H1 (cell line): ENCODE results near the gene EXOC2. TPM values are rescaled to one million over a fixed set of nuclear protein-coding genes. Genes with fewer than 3 reads are reported as not detected.

ENCODE experiments used
- CTCF ChIA-PET: fragments of 300-600 bp; sonication (Branson Sonifier 250); formaldehyde crosslinking; loops from one replicate; lab custom pipeline; 2021; ENCODE audit not compliant: partially characterized antibody; lab: Charles Lee
- POLR2A ChIA-PET: fragments of 300-600 bp; sonication (Branson Sonifier 250); formaldehyde crosslinking; loops from one replicate; lab custom pipeline; 2021; ENCODE audit warnings: inconsistent platforms; ENCODE audit not compliant: partially characterized antibody; lab: Charles Lee
- DNase-seq, 2 experiments: peaks; one replicate each; pipeline versions ENCODE4 v3.0.0 to v3.0.0-alpha.2; 2010 to 2022; ENCODE audit warnings: low spot score in 2 of 2, low read depth in 1 of 2, mixed read lengths in 1 of 2
- FAIRE-seq: peaks from 2 replicates; lab custom pipeline; 2011; peaks lifted over from hg19 to GRCh38; lab: Jason Lieb, UNC
- H2AFZ ChIP-seq: 2 replicates; pipeline ENCODE4 v1.8.1; 2012; ENCODE audit warnings: low read length, inconsistent platforms
- H2AK5ac ChIP-seq: 2 replicates; pipeline ENCODE4 v1.6.1; 2013; ENCODE audit warnings: low read depth, low read length
- H2BK120ac ChIP-seq: replicated peaks from 2 replicates; pipeline ENCODE3; 2013; ENCODE audit warnings: low read depth, low read length, inconsistent platforms
- H2BK12ac ChIP-seq: 2 replicates; pipeline ENCODE4 v1.6.1; 2013; ENCODE audit warnings: low read depth, low read length
- H2BK15ac ChIP-seq: 2 replicates; pipeline ENCODE4 v1.6.1; 2013; ENCODE audit warnings: low read length
- H2BK20ac ChIP-seq: 2 replicates; pipeline ENCODE4 v1.6.1; 2013; ENCODE audit warnings: low read length
- H2BK5ac ChIP-seq: 2 replicates; pipeline ENCODE4 v1.6.1; 2013; ENCODE audit warnings: low read depth, low read length
- H3K14ac ChIP-seq: 2 replicates; pipeline ENCODE4 v1.6.1; 2013; ENCODE audit warnings: inconsistent platforms; ENCODE audit not compliant: insufficient read length
- H3K18ac ChIP-seq: 2 replicates; pipeline ENCODE4 v1.6.1; 2013; ENCODE audit warnings: low read length; ENCODE audit errors: extremely low read depth
- H3K23ac ChIP-seq: 2 replicates; pipeline ENCODE4 v1.6.1; 2013; ENCODE audit warnings: inconsistent platforms; ENCODE audit not compliant: insufficient read length
- H3K23me2 ChIP-seq: 2 replicates; pipeline ENCODE4 v1.6.1; 2013; ENCODE audit warnings: low read depth, low read length
- H3K27ac ChIP-seq: 2 replicates; pipeline ENCODE4 v1.6.1; 2011; ENCODE audit warnings: low read depth, low read length, inconsistent platforms
- H3K27me3 ChIP-seq, 4 experiments: replicated peaks in 1 of 4; 1 replicate in 1 of 4; 2 replicates in 3 of 4; pipeline versions ENCODE4 v1.6.1 to v1.8.1; 2011 to 2013; ENCODE audit warnings: low read length in 3 of 4, mild to moderate bottlenecking in 3 of 4, inconsistent platforms in 2 of 4, mixed read lengths in 2 of 4, moderate library complexity in 1 of 4; ENCODE audit not compliant: control insufficient read depth in 3 of 4, insufficient read depth in 3 of 4; ENCODE audit errors: extremely low read depth in 1 of 4
- H3K36me3 ChIP-seq, 4 experiments: 2 replicates each; pipeline versions ENCODE4 v1.6.1 to v1.8.1; 2011 to 2013; ENCODE audit warnings: mild to moderate bottlenecking in 4 of 4, low read length in 3 of 4, moderate library complexity in 2 of 4, control low read depth in 1 of 4, inconsistent platforms in 1 of 4; ENCODE audit not compliant: insufficient read depth in 4 of 4, control insufficient read depth in 2 of 4
- H3K4ac ChIP-seq: replicated peaks from 2 replicates; pipeline ENCODE3; 2013; ENCODE audit warnings: low read length, low read depth, mixed read lengths, inconsistent platforms; ENCODE audit not compliant: insufficient read length
- H3K4me1 ChIP-seq, 4 experiments: replicated peaks in 1 of 4; 1 replicate in 1 of 4; 2 replicates in 3 of 4; pipeline versions ENCODE4 v1.6.1 to v1.8.1; 2011 to 2013; ENCODE audit warnings: low read length in 3 of 4, inconsistent platforms in 2 of 4, mixed read lengths in 1 of 4; ENCODE audit not compliant: insufficient read depth in 4 of 4, control insufficient read depth in 3 of 4
- H3K4me2 ChIP-seq, 2 experiments: 2 replicates each; pipeline versions ENCODE4 v1.6.1 to v1.8.1; 2011 to 2013; ENCODE audit warnings: low read depth in 2 of 2, low read length in 2 of 2, control low read depth in 1 of 2, inconsistent platforms in 1 of 2, mild to moderate bottlenecking in 1 of 2; ENCODE audit not compliant: insufficient read depth in 1 of 2
- H3K4me3 ChIP-seq, 4 experiments: fragments of 200-600, 300-600 bp in 1 of 4; sonication (generic), shearing (Covaris generic), sonication (Bioruptor Twin) in 1 of 4; 2 replicates each; pipeline versions ENCODE4 v1.5.1 to v1.8.1; 2011 to 2016; ENCODE audit warnings: low read length in 4 of 4, low read depth in 3 of 4, control low read depth in 2 of 4, inconsistent platforms in 2 of 4, mild to moderate bottlenecking in 2 of 4, mixed read lengths in 1 of 4, moderate library complexity in 1 of 4; ENCODE audit not compliant: insufficient read depth in 2 of 4; ENCODE audit errors: extremely low read depth in 1 of 4
- H3K56ac ChIP-seq: replicated peaks from 2 replicates; pipeline ENCODE3; 2013; ENCODE audit warnings: low read depth, mild to moderate bottlenecking, mixed read lengths, low read length, inconsistent platforms; ENCODE audit not compliant: insufficient read length
- H3K79me1 ChIP-seq: 2 replicates; pipeline ENCODE4 v1.6.1; 2013; ENCODE audit warnings: low read depth, low read length, control low read depth
- H3K79me2 ChIP-seq, 2 experiments: 2 replicates each; pipeline versions ENCODE4 v1.6.1 to v1.8.1; 2012 to 2013; ENCODE audit warnings: low read length in 2 of 2, mild to moderate bottlenecking in 2 of 2, inconsistent platforms in 1 of 2; ENCODE audit not compliant: insufficient read depth in 2 of 2, control insufficient read depth in 1 of 2
- H3K9ac ChIP-seq, 4 experiments: replicated peaks in 1 of 4; 1 replicate in 1 of 4; 2 replicates in 3 of 4; pipeline versions ENCODE4 v1.6.1 to v1.8.1; 2011 to 2013; ENCODE audit warnings: low read depth in 3 of 4, low read length in 3 of 4, control low read depth in 2 of 4, mild to moderate bottlenecking in 2 of 4, moderate library complexity in 2 of 4, inconsistent platforms in 1 of 4; ENCODE audit errors: extremely low read depth in 1 of 4
- H3K9me3 ChIP-seq, 2 experiments: 2 replicates each; pipeline versions ENCODE4 v1.6.1 to v1.8.1; 2012 to 2013; ENCODE audit warnings: mild to moderate bottlenecking in 2 of 2, moderate library complexity in 2 of 2, control low read depth in 1 of 2, inconsistent platforms in 1 of 2, low read depth in 1 of 2, low read length in 1 of 2, mixed read lengths in 1 of 2; ENCODE audit not compliant: insufficient read depth in 2 of 2
- H4K20me1 ChIP-seq, 2 experiments: replicated peaks in 1 of 2; 2 replicates each; pipeline versions ENCODE3 to v1.8.1; 2011 to 2013; ENCODE audit warnings: inconsistent platforms in 2 of 2, low read length in 2 of 2, mild to moderate bottlenecking in 1 of 2; ENCODE audit not compliant: insufficient read depth in 2 of 2, control insufficient read depth in 1 of 2
- H4K5ac ChIP-seq: 2 replicates; pipeline ENCODE4 v1.6.1; 2013; ENCODE audit warnings: low read length, low read depth, mixed read lengths, inconsistent platforms; ENCODE audit not compliant: insufficient read length
- H4K8ac ChIP-seq: 2 replicates; pipeline ENCODE4 v1.8.0; 2013; ENCODE audit warnings: mild to moderate bottlenecking, moderate library complexity, low read length, inconsistent platforms; ENCODE audit not compliant: insufficient read depth; ENCODE audit errors: extremely low read depth
- H4K91ac ChIP-seq: replicated peaks from 2 replicates; pipeline ENCODE3; 2013; ENCODE audit warnings: low read length, mixed read lengths, inconsistent platforms; ENCODE audit not compliant: insufficient read length
- ATF2 ChIP-seq: IDR thresholded peaks from 2 replicates; pipeline ENCODE4 v1.6.1; 2012; ENCODE audit warnings: low read length, inconsistent platforms
- BACH1 ChIP-seq: IDR thresholded peaks from 2 replicates; pipeline ENCODE4 v1.6.1; 2012; ENCODE audit warnings: low read length, improper control_type of control experiment
- CBX5 ChIP-seq: fragments of 300-800, 300-1000 bp; sonication (generic); IDR thresholded peaks from 2 replicates; pipeline ENCODE4 v1.7.1; 2016; ENCODE audit warnings: antibody characterized with exemption, low read length, low read depth
- E2F6 ChIP-seq: IDR thresholded peaks from 2 replicates; pipeline ENCODE4 v1.6.1; 2012; ENCODE audit warnings: inconsistent platforms
- POLR2AphosphoS5 ChIP-seq: IDR thresholded peaks from 2 replicates; pipeline ENCODE4 v1.6.1; 2011; ENCODE audit warnings: low read depth, low read length
- SIRT6 ChIP-seq: IDR thresholded peaks from one replicate; pipeline ENCODE4 v1.7.1; 2012; ENCODE audit warnings: low read length, inconsistent platforms
- TAF7 ChIP-seq: optimal IDR thresholded peaks from 2 replicates; pipeline ENCODE3; 2011; ENCODE audit warnings: low read depth, mild to moderate bottlenecking, inconsistent platforms, low read length, moderate library complexity, borderline replicate concordance
- TCF12 ChIP-seq: IDR thresholded peaks from 2 replicates; pipeline ENCODE4 v1.6.1; 2011; ENCODE audit warnings: low read depth, mild to moderate bottlenecking, low read length
- YY1 ChIP-seq: IDR thresholded peaks from 2 replicates; pipeline ENCODE4 v1.6.1; 2011; ENCODE audit warnings: low read depth, mild to moderate bottlenecking, low read length
- WGBS, 2 experiments: shearing (Covaris generic) in 1 of 2; methylation state at CpG; one replicate each; pipeline versions ENCODE4 v1.1.6 to v1.1.7; 2013 to 2015; ENCODE audit warnings: low lambda C conversion rate in 2 of 2, mixed read lengths in 2 of 2, inconsistent platforms in 1 of 2, low coverage in 1 of 2, missing lambda C conversion rate in 1 of 2; ENCODE audit not compliant: insufficient replicate concordance in 2 of 2, insufficient coverage in 1 of 2, insufficient read length in 1 of 2; ENCODE audit errors: extremely low coverage in 1 of 2, missing lambda C conversion rate in 1 of 2; 5-methylcytosine and 5-hydroxymethylcytosine counted together
- polyA plus RNA-seq, 7 experiments: library from polyadenylated mRNA; depleted of rRNA in 3 of 7; stranded (reverse) in 5 of 7; unstranded in 2 of 7; fragments of >200 nt in 5 of 7; fragments of 200-250 nt in 2 of 7; gene quantifications; 1 replicate in 5 of 7; 2 replicates in 1 of 7; 4 replicates in 1 of 7; pipeline versions ENCODE4 v1.2.1 to v1.2.3, GENCODE V29; 2011 to 2013; ENCODE audit warnings: missing spikeins in 2 of 7, mixed read lengths in 2 of 7
- total RNA-seq: library from RNA; stranded (reverse); fragmentation: NEBNext Ultra II Directional; extraction: Animal tissue kit (Norgen Biotek cat#: 25700); gene quantifications from 2 replicates; pipeline ENCODE4 v1.2.1, GENCODE V29; 2021

The EXOC2 gene
- total and polyA plus RNA-seq, 2 of the 8 experiments (the other 6 are each of a cell fraction or from before 2014, with no cell fraction given), result 25.5 to 44.4 TPM

- no peak overlapping the region for H3K27ac ChIP-seq
- H3K79me2 ChIP-seq, result no peaks in the 10 kb centered on the region
- no peak overlapping the region for H3K14ac ChIP-seq
- no peak overlapping the region for H3K56ac ChIP-seq
- H3K9ac ChIP-seq, result no peak overlapping the region
- H3K4me1 ChIP-seq, result no peaks in the 10 kb centered on the region
- no peak overlapping the region for H3K4ac ChIP-seq
- H2BK15ac ChIP-seq, result no peak overlapping the region
- no peak overlapping the region for H2BK5ac ChIP-seq
- WGBS, 2 experiments, result 98% methylated on average over 4 of the region's 4 CpGs; no CpG with 5 or more reads in 1 of the 2 experiments
- H4K20me1 ChIP-seq, result peaks cover 0 to 6% of the 10 kb centered on the region in 2 experiments
- H4K8ac ChIP-seq, result no peak overlapping the region
- H2BK120ac ChIP-seq, result no peak overlapping the region
- H3K4me3 ChIP-seq, result no peak overlapping the region
- no peak overlapping the region for H2BK12ac ChIP-seq
- no peak overlapping the region for H4K5ac ChIP-seq
- H3K23ac ChIP-seq, result no peak overlapping the region
- DNase-seq (no peak), FAIRE-seq (no peak)
- ChIA-PET CTCF (interaction anchor here (1.7 kb wide), 1 partner anchor 17 kb away, joined by 5 read pairs; no protein-coding TSS in a partner anchor), POLR2A (no interaction called here)
- H3K79me1 ChIP-seq, result no peaks in the 10 kb centered on the region
- no peaks in the 10 kb centered on the region for H3K23me2 ChIP-seq
- no peak overlapping the region for H2BK20ac ChIP-seq
- H2AFZ ChIP-seq, result no peak overlapping the region
- TF ChIP-seq SIRT6 (no peak), YY1 (no peak), CBX5 (no peak), POLR2AphosphoS5 (no peak), TCF12 (no peak), ATF2 (no peak), BACH1 (no peak), E2F6 (no peak), TAF7 (no peak)
- no peak overlapping the region for H3K4me2 ChIP-seq
- H3K27me3 ChIP-seq, result no peaks in the 10 kb centered on the region
- no peak overlapping the region for H4K91ac ChIP-seq
- peaks cover 0 to 7% (median 6%) of the 10 kb centered on the region in 4 experiments; a peak in 6 of 8 replicates for H3K36me3 ChIP-seq
- no peak overlapping the region for H2AK5ac ChIP-seq
- H3K9me3 ChIP-seq, result no peaks in the 10 kb centered on the region
- H3K18ac ChIP-seq, result no peak overlapping the region
Measured at GRCh38 chr6:609905-610304, 83.0 kb downstream of the EXOC2 start.
